MCF 10A (cell line): Measurements from ENCODE around the gene KASH5. TPM values are rescaled to one million over a fixed set of nuclear protein-coding genes. Genes with fewer than 3 reads are reported as not detected.

Source experiments
- BruUV-seq: library from RNA; stranded (reverse); fragments of 400-500 nt; replicated peaks from 2 replicates; lab custom pipeline; 2021; lab: Mats Ljungman, UMichigan
- CTCF ChIA-PET: fragments of 300-600 bp; sonication (Branson Sonifier 250); formaldehyde crosslinking; extraction: SDS; loops from one replicate; lab custom pipeline; 2021; ENCODE audit warnings: antibody characterized with exemption, inconsistent platforms; lab: Yijun Ruan, JAX
- POLR2A ChIA-PET: fragments of 300-600, 350-650 bp; sonication (Branson Sonifier 250); formaldehyde crosslinking; extraction: SDS; loops from one replicate; lab custom pipeline; 2020; ENCODE audit warnings: antibody characterized with exemption, inconsistent platforms; lab: Yijun Ruan, JAX
- DNase-seq: peaks from one replicate; pipeline ENCODE4 v3.0.0-alpha.2; 2018; ENCODE audit not compliant: unreplicated experiment
- H3K27ac Mint-ChIP-seq: one replicate; pipeline ENCODE4 v1.8.0; 2022; ENCODE audit warnings: mild to moderate bottlenecking, low read depth, mixed read lengths; ENCODE audit not compliant: unreplicated experiment
- H3K27me3 Mint-ChIP-seq: one replicate; pipeline ENCODE4 v1.8.0; 2022; ENCODE audit warnings: mixed read lengths; ENCODE audit not compliant: insufficient read depth, unreplicated experiment
- H3K36me3 Mint-ChIP-seq: one replicate; pipeline ENCODE4 v1.8.0; 2022; ENCODE audit warnings: mild to moderate bottlenecking, moderate library complexity, mixed read lengths; ENCODE audit not compliant: insufficient read depth, unreplicated experiment
- H3K4me1 Mint-ChIP-seq: one replicate; pipeline ENCODE4 v1.8.0; 2022; ENCODE audit warnings: mixed read lengths; ENCODE audit not compliant: insufficient read depth, unreplicated experiment
- H3K4me3 Mint-ChIP-seq: one replicate; pipeline ENCODE4 v1.8.0; 2022; ENCODE audit warnings: mild to moderate bottlenecking, moderate library complexity, mixed read lengths; ENCODE audit not compliant: unreplicated experiment
- H3K9me3 Mint-ChIP-seq: one replicate; pipeline ENCODE4 v1.8.0; 2022; ENCODE audit warnings: mixed read lengths; ENCODE audit not compliant: unreplicated experiment
- CTCF ChIP-seq: fragments of 200-600 bp; IDR thresholded peaks from one replicate; pipeline ENCODE4 v1.8.0; 2022; ENCODE audit warnings: antibody characterized with exemption, mild to moderate bottlenecking; ENCODE audit not compliant: unreplicated experiment
- intact Hi-C: fragments of 100-400 bp; cut with micrococcal nuclease; formaldehyde crosslinking; loops from 2 replicates; pipeline ENCODE4 v1.14.1; 2022
- total RNA-seq: library from RNA; stranded (reverse); gene quantifications from 2 replicates; pipeline ENCODE4 v1.2.3, GENCODE V29; 2022

Gene KASH5
- total RNA-seq, 1 experiment from 2014 or later, result not detected

DNA sequence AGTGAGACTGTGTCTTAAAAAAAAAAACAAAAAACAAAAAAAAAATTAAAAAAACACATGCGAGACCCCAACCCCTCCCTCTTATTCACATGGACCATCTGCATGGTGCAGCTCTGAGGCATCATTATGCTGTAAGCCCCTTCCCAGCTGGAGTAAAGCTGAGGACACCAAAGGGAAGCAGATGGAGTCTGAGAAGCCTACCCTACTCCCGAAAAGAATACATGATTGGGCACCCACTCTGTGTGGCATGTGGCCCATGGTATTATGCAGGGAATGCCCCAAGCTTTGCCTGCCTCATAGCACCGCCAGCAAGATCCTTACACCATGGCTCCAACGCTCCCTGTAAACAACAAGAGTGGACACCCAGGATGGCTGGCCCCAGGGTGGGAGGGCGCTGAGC, 30.5 kb downstream of the KASH5 start:
- Mint-ChIP-seq H3K4me3 (no peak overlapping the region), H3K27ac (no peak overlapping the region), H3K9me3 (no peaks in the 10 kb centered on the region), H3K4me1 (peaks cover 18% of the 10 kb centered on the region), H3K36me3 (no peaks in the 10 kb centered on the region), H3K27me3 (peaks cover 66% of the 10 kb centered on the region)
- TF ChIP-seq CTCF, result no peak
- ChIA-PET CTCF (interaction anchor here (0.5 to 0.9 kb wide), 5 partner anchors 25 to 807 kb away, joined by 3 read pairs; no protein-coding TSS in a partner anchor), POLR2A (no interaction called here)
- intact Hi-C loops, result no loop called here
- no peak for DNase-seq
- no TSS peak for BruUV-seq

DNA sequence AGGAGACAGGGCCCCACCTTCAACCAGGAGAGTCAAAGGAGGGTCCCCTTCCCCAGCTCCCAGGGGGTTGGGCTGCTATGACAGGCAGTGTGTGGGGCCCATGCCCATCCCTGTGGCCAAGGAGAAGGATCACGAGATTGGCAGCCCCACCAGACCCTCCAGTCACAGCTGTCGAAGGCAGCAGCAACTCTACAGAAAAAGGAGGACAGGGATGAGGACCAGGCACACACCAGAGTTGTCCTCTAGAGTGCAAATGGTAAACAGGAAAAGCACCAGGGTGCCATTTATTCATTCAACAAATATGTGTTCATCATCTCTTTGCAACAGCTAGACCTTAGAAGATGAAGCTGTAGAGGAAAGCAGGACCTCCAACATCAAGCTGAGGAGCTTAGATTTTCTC, 31.1 kb downstream of the KASH5 start:
- Mint-ChIP-seq H3K9me3 (no peaks in the 10 kb centered on the region), H3K36me3 (no peaks in the 10 kb centered on the region), H3K4me1 (peaks cover 22% of the 10 kb centered on the region), H3K27ac (no peak overlapping the region), H3K4me3 (no peak overlapping the region), H3K27me3 (peaks cover 73% of the 10 kb centered on the region)
- ChIA-PET CTCF (interaction anchor here (0.6 to 0.9 kb wide), 3 partner anchors 25 to 194 kb away, joined by 3 read pairs; no protein-coding TSS in a partner anchor), POLR2A (no interaction called here)
- intact Hi-C loops, result no loop called here
- TF ChIP-seq CTCF, result no peak
- BruUV-seq, result no TSS peak
- no peak for DNase-seq

DNA sequence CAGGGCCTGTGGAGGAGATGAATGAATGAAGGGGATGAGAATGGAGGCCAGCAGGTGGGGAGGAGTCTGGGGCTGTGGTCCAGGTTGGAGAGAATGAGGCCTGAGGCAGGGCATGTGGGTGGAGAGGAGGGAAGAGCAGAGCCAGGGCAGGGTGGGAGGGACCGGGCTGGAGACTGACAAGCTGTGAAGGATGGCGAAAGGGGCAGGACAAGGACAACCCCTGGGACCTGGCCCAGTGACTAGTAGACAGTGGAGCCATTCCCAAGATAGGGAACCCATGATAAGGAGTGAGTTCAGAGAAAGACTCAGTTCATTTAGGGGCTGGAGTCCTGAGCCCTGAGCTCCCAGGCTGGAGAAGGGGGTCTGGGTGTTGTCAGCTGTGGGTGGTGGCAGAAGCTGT, 32.2 kb downstream of the KASH5 start:
- intact Hi-C loops, result no loop called here
- ChIA-PET CTCF (no interaction called here), POLR2A (interaction anchor here (1.1 kb wide), 1 partner anchor 29 kb away, joined by 4 read pairs; no protein-coding TSS in a partner anchor)
- Mint-ChIP-seq H3K27me3 (peaks cover 84% of the 10 kb centered on the region), H3K9me3 (no peaks in the 10 kb centered on the region), H3K4me3 (no peak overlapping the region), H3K4me1 (peaks cover 22% of the 10 kb centered on the region), H3K27ac (no peak overlapping the region), H3K36me3 (no peaks in the 10 kb centered on the region)
- DNase-seq, result no peak
- BruUV-seq, result no TSS peak
- TF ChIP-seq CTCF, result no peak

GRCh38 chr19:49421039-49421877, 33.2 kb downstream of the KASH5 start:
- ChIA-PET POLR2A (interaction anchor here (1.1 kb wide), 1 partner anchor 30 kb away, joined by 4 read pairs; no protein-coding TSS in a partner anchor), CTCF (interaction anchor here (1.0 kb wide), 1 partner anchor 23 kb away, joined by 4 read pairs; no protein-coding TSS in a partner anchor)
- Mint-ChIP-seq H3K27me3 (peaks cover 94% of the 10 kb centered on the region), H3K9me3 (no peaks in the 10 kb centered on the region), H3K36me3 (no peaks in the 10 kb centered on the region), H3K4me3 (peak overlapping the region; percentile 42), H3K4me1 (peaks cover 22% of the 10 kb centered on the region), H3K27ac (no peak overlapping the region)
- TF ChIP-seq CTCF, result no peak
- peak; percentile 77 for DNase-seq
- no TSS peak for BruUV-seq
- intact Hi-C loops, result no loop called here
